AG10803 (cell line): ENCODE measurements around the gene DSPP.

Source experiments
- DNase-seq: peaks from one replicate; pipeline ENCODE4 v3.0.0; 2010; ENCODE audit warnings: low read depth
- H3K4me3 ChIP-seq: 2 replicates; pipeline ENCODE4 v1.5.1; 2011; ENCODE audit warnings: mild to moderate bottlenecking, low read length, control low read depth
- TF ChIP-seq, protein P1 (sequence below): conservative IDR thresholded peaks from 2 replicates; pipeline ENCODE4 v1.5.1; 2011; ENCODE audit warnings: mild to moderate bottlenecking, low read length, control low read depth, inconsistent platforms

Gene DSPP

GRCh38 chr4:87651941-87652340 lies 43.6 kb downstream of the DSPP start:
- DNase-seq, result no peak
- TF ChIP-seq, protein P1, sequence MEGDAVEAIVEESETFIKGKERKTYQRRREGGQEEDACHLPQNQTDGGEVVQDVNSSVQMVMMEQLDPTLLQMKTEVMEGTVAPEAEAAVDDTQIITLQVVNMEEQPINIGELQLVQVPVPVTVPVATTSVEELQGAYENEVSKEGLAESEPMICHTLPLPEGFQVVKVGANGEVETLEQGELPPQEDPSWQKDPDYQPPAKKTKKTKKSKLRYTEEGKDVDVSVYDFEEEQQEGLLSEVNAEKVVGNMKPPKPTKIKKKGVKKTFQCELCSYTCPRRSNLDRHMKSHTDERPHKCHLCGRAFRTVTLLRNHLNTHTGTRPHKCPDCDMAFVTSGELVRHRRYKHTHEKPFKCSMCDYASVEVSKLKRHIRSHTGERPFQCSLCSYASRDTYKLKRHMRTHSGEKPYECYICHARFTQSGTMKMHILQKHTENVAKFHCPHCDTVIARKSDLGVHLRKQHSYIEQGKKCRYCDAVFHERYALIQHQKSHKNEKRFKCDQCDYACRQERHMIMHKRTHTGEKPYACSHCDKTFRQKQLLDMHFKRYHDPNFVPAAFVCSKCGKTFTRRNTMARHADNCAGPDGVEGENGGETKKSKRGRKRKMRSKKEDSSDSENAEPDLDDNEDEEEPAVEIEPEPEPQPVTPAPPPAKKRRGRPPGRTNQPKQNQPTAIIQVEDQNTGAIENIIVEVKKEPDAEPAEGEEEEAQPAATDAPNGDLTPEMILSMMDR, result no peak
- no peak overlapping the region for H3K4me3 ChIP-seq

DNA sequence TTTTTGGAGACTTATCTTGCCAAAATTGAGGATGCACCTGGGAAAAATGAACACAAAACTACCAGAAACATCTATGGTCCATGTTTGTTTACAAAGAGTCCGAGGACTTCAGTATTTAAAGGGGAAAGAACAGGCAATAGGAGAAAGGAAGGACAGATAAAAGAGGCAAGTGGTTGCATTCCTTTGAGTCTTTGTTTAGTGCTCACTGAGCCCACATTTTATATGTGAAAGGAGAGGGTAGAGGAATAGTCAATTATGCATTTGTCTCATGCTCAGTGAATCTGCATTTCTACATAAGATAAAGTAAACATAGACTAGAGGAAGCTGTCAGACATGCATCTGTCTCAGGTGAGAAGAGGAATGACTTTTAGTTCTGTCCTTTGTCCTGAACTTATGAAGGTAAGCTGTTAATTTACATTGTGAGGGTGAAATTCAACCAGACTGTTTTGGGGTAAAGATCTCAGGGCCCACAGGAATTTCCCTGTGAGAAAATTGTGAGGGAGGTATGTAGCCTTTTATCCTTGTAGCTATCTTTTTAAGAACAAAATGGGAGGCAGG lies 46.2 kb downstream of the DSPP start:
- DNase-seq, result no peak
- no peak overlapping the region for H3K4me3 ChIP-seq
- TF ChIP-seq, protein P1, result no peak

- TF ChIP-seq, protein P1, result no peak
- no peak overlapping the region for H3K4me3 ChIP-seq
- peak; percentile 43 for DNase-seq
Observed at GRCh38 chr4:87657525-87657924, 49.2 kb downstream of the DSPP start.

- TF ChIP-seq, protein P1, result no peak
- DNase-seq, result no peak
- H3K4me3 ChIP-seq, result no peak overlapping the region
Observed at GRCh38 chr4:87659247-87659931, 51.1 kb downstream of the DSPP start.

GRCh38 chr4:87662871-87663270 lies 54.5 kb downstream of the DSPP start:
- H3K4me3 ChIP-seq, result no peak overlapping the region
- no peak for DNase-seq
- TF ChIP-seq, protein P1, result no peak
